Ascending aorta (tissue), 2 donors: ENCODE results near the gene GRK5. TPM values are rescaled to one million over a fixed set of nuclear protein-coding genes. Genes with fewer than 3 reads are reported as not detected.
A peak's percentile ranks its signal among the peaks of the same experiment; 100 is the strongest.

Source experiments
- DNase-seq, 2 donors: peaks; one replicate each; pipeline ENCODE4 v3.0.0-alpha.2; 2019; ENCODE audit warnings: low spot score in 2 of 2
- H3K27ac ChIP-seq, 2 donors: fragments of 200-600 bp; sonication (generic); one replicate each; pipeline ENCODE4 v1.5.1; 2016 to 2017; ENCODE audit warnings: mild to moderate bottlenecking in 1 of 2
- H3K27me3 ChIP-seq: fragments of 200-600 bp; sonication (generic); one replicate; pipeline ENCODE4 v1.5.1; 2017
- H3K36me3 ChIP-seq, 2 donors: fragments of 200-600 bp; sonication (generic); one replicate each; pipeline ENCODE4 v1.5.1; 2016
- H3K4me1 ChIP-seq, 2 donors: fragments of 200-600 bp; sonication (generic); one replicate each; pipeline ENCODE4 v1.5.1; 2016 to 2017; ENCODE audit warnings: mild to moderate bottlenecking in 1 of 2
- H3K4me3 ChIP-seq, 2 donors: fragments of 200-600 bp; sonication (generic); one replicate each; pipeline ENCODE4 v1.5.1; 2016 to 2017; ENCODE audit warnings: mild to moderate bottlenecking in 1 of 2
- H3K9me3 ChIP-seq, 2 donors: fragments of 200-600 bp; sonication (generic); one replicate each; pipeline ENCODE4 v1.5.1; 2016
- intact Hi-C: fragments of 100-400 bp; cut with DNase I; formaldehyde crosslinking; loops from one replicate; pipeline ENCODE4 v1.15.1; 2023
- total RNA-seq: library from RNA; depleted of rRNA; stranded (reverse); fragments of >200 nt; gene quantifications from one replicate; pipeline ENCODE4 v1.1.0, GENCODE V29; 2016
- TF ChIP-seq, protein P1 (sequence below), 3 experiments: fragments of 200-600 bp in 2 of 3; fragments of 450-650 bp in 1 of 3; sonication (generic) in 2 of 3; IDR thresholded peaks; one replicate each; pipeline ENCODE4 v1.5.1; 2016 to 2019; ENCODE audit warnings: antibody characterized with exemption in 3 of 3, mild to moderate bottlenecking in 1 of 3, moderate library complexity in 1 of 3

The GRK5 gene
- total RNA-seq, 1 donor from 2014 or later, result 75.5 TPM

DNA sequence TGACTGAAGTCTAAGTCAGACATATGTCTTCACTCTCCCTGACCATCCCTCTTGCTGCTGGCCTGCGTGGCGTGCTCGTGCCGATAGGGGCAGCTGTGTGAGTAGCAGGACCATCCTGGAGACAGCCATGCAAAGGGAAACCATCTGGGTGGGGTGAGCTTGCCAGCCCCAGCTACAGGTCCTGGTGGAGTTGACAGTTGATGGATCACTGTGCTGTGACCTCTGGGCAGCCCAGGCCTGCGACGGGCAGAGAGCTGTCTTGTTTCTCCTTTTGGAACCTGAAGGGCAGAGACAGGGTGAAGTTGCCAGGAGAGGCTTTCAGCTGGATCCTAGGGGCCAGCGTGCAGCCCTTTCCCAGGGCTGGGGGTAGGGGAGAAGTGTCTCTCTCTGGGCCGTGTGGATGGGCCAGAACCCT lies 44.7 kb downstream of the GRK5 start:
- H3K27me3 ChIP-seq, result no peaks in the 10 kb centered on the region
- H3K9me3 ChIP-seq, result no peaks in the 10 kb centered on the region
- TF ChIP-seq, protein P1, sequence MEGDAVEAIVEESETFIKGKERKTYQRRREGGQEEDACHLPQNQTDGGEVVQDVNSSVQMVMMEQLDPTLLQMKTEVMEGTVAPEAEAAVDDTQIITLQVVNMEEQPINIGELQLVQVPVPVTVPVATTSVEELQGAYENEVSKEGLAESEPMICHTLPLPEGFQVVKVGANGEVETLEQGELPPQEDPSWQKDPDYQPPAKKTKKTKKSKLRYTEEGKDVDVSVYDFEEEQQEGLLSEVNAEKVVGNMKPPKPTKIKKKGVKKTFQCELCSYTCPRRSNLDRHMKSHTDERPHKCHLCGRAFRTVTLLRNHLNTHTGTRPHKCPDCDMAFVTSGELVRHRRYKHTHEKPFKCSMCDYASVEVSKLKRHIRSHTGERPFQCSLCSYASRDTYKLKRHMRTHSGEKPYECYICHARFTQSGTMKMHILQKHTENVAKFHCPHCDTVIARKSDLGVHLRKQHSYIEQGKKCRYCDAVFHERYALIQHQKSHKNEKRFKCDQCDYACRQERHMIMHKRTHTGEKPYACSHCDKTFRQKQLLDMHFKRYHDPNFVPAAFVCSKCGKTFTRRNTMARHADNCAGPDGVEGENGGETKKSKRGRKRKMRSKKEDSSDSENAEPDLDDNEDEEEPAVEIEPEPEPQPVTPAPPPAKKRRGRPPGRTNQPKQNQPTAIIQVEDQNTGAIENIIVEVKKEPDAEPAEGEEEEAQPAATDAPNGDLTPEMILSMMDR (IDR thresholded peaks at IDR 0.05), result peak in 2 of 3 experiments; percentile 24 to 29
- H3K4me3 ChIP-seq, result no peak overlapping the region
- H3K4me1 ChIP-seq, result peaks cover 27 to 75% of the 10 kb centered on the region in 2 donors
- no peak for DNase-seq
- H3K27ac ChIP-seq, result peak overlapping the region; percentile 95 to 97
- H3K36me3 ChIP-seq, result no peaks in the 10 kb centered on the region
- intact Hi-C loops, result loop anchor here (2.0 to 5.0 kb wide), 3 partner anchors 19 to 120 kb away; no protein-coding TSS in a partner anchor

DNA sequence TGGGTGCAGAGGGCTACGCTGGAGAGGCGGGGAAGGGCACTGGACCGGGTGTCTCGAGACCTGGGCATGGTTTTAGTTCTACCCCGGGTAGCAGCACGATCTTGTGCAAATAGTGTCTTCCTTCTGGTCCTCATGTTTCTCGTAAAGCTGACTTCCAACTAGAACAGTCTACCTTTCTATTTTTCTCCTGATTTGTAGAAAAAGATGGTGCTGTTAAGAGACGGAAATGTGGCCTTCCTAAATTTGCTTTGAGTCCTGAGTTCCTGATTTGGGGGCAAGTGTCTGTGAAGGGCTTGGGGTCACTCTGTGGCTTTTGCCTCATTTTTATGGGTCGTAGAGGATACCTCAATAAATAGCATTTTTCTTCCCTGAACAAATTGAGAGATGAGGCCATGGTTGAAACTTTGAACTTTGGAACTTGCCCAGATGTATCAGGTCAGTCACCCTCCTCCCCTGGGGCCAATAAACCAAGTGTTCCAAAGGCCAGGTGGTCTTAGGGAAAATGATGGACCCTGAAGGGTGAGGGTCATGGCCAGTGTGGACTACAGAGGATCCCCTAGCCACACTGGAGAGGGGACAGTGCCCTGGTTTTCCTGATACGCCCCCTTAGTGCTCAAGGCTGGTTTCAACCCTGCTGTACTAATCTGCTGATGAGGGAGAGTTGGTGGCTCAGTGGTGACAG lies 45.2 kb downstream of the GRK5 start:
- Histone ChIP-seq H3K27ac (peak overlapping the region; percentile 95 to 97), H3K4me1 (peaks cover 27 to 72% of the 10 kb centered on the region in 2 donors), H3K27me3 (no peaks in the 10 kb centered on the region), H3K9me3 (no peaks in the 10 kb centered on the region), H3K36me3 (no peaks in the 10 kb centered on the region), H3K4me3 (peak overlapping the region in 1 of 2 donors; percentile 33)
- TF ChIP-seq, protein P1 (IDR thresholded peaks at IDR 0.05), result no peak
- DNase-seq, result no peak
- intact Hi-C loops, result loop anchor here (2.0 to 5.0 kb wide), 3 partner anchors 18 to 120 kb away; no protein-coding TSS in a partner anchor

DNA sequence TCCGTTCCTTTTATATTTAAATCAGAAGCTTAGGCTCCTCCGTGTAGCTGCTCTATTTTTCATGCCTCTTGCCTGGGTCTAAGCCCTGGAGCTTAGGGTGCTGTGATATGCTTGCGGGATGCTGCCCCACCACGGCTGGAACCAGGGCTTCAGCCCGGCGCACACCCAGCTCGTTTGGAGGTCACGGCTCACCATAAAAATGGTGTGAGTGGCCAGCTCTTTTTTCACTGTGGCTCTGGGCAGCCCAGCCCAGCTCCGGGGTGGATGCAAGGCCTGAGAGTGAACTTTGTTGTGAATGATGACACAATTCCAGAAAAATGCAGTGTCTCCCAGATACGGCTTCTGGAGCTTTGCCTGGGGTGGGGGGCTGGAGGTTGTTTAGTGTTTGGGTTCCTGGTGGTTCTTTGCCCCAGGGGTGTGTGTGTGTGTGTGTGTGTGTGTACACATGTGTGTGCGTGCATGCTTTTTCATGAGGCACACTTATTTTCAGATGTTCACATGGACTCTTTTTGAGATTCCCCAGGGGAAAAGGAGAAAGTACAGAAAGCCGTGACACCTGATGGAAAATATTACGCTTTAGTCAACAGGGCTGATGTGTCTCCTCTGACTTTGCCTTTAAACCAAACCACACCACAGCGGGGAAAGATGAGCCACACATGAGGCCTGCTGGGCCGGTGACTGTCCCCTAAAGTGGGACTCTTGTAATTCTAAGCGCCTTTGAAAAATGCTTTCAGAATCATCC lies 46.2 kb downstream of the GRK5 start:
- Histone ChIP-seq H3K27ac (peak overlapping the region; percentile 95 to 97), H3K4me1 (peaks cover 27 to 64% of the 10 kb centered on the region in 2 donors), H3K9me3 (no peaks in the 10 kb centered on the region), H3K36me3 (no peaks in the 10 kb centered on the region), H3K4me3 (peak overlapping the region in 1 of 2 donors; percentile 33), H3K27me3 (no peaks in the 10 kb centered on the region)
- TF ChIP-seq, protein P1 (IDR thresholded peaks at IDR 0.05), result peak in 2 of 3 experiments; percentile 14 to 17
- intact Hi-C loops, result loop anchor here (2.0 to 5.0 kb wide), 3 partner anchors 17 to 119 kb away; no protein-coding TSS in a partner anchor
- peak; percentile 47 to 90 for DNase-seq

DNA sequence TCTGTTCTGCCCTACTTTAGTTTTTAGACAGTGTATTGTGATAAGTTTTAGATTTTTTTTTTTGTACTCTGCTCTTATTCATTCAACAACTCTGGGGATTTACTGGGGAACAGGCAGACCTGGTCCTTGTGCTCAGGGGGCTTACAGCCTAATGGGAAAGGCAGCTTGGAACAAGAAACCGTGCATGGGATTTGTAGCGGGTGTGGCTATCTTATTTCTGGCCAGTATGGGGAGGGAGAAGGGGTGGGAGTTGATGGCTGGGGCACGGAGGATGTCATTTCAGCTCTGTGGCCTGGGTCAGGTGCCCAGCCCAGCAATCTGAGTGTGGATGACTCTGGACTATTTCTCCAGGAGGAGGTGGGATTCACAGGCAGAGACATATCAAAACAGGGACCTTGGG lies 47.0 kb downstream of the GRK5 start:
- Histone ChIP-seq H3K4me1 (peaks cover 27 to 64% of the 10 kb centered on the region in 2 donors), H3K4me3 (no peak overlapping the region), H3K27ac (peak overlapping the region; percentile 95 to 97), H3K27me3 (no peaks in the 10 kb centered on the region), H3K9me3 (no peaks in the 10 kb centered on the region), H3K36me3 (no peaks in the 10 kb centered on the region)
- intact Hi-C loops, result loop anchor here (5.0 kb wide), 1 partner anchor 118 kb away; no protein-coding TSS in a partner anchor
- TF ChIP-seq, protein P1 (IDR thresholded peaks at IDR 0.05), result no peak
- DNase-seq, result no peak

DNA sequence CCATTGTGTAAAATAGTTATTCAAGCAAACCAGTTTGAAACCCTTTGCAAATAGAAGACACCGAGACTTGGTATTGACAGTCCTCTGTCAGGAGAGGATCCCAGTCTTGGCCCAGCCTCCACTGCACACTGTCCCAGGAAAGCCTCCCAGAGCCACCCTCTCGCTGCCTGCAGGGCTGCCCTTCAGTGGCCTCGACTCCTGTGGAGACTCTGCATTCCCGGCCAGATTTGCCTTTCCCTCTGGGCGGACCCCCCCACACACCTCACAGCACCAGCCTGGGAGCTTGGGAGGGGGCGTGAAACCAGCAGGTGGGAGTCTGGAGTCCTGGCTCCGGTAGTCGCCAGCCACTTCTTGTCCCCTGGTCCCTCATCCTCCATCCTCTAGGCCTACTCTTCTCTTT lies 48.7 kb downstream of the GRK5 start:
- Histone ChIP-seq H3K4me1 (peaks cover 23 to 49% of the 10 kb centered on the region in 2 donors), H3K36me3 (no peaks in the 10 kb centered on the region), H3K4me3 (no peak overlapping the region), H3K27ac (peak overlapping the region; percentile 95 to 97), H3K9me3 (no peaks in the 10 kb centered on the region), H3K27me3 (no peaks in the 10 kb centered on the region)
- intact Hi-C loops, result no loop called here
- DNase-seq, result no peak
- TF ChIP-seq, protein P1 (IDR thresholded peaks at IDR 0.05), result no peak
